Activated CD4-positive, alpha-beta T cell treated with anti-CD3 and anti-CD28 coated beads, Interleukin-2, amount 50 U/mL, for 16 hours (primary cell): ENCODE results near the gene UBE2I.
"Not testable (repeated sequence)": the region's sequence is repeated elsewhere in the genome, so short reads cannot be mapped to it uniquely, and the experiment has no call there.

Experiments used
- DNase-seq: peaks from one replicate; pipeline ENCODE4 v3.0.0-alpha.2; 2020

Gene UBE2I

GRCh38 chr16:1314399-1315068 lies 5.1 kb downstream of the UBE2I start:
- DNase-seq = no peak

- DNase-seq = no peak
These were observed 5.9 kb downstream of the UBE2I start for GRCh38 chr16:1315081-1316032.

- no peak for DNase-seq
These were observed 6.6 kb downstream of the UBE2I start for GRCh38 chr16:1316033-1316405.

GRCh38 chr16:1317479-1318267 lies 8.2 kb downstream of the UBE2I start:
- no peak for DNase-seq

- DNase-seq = no peak
These were observed 8.8 kb downstream of the UBE2I start for GRCh38 chr16:1318268-1318545.

GRCh38 chr16:1319041-1319440 lies 9.6 kb downstream of the UBE2I start:
- no peak for DNase-seq

- no peak for DNase-seq
These were observed 10.7 kb downstream of the UBE2I start for GRCh38 chr16:1320097-1320496.

- DNase-seq = no peak
These were observed 11.3 kb downstream of the UBE2I start for GRCh38 chr16:1320658-1321240.

GRCh38 chr16:1322407-1322806 lies 13.0 kb downstream of the UBE2I start:
- no peak for DNase-seq

- DNase-seq = no peak
These were observed 14.1 kb downstream of the UBE2I start for GRCh38 chr16:1323296-1324239.

- no peak for DNase-seq
These were observed 14.9 kb downstream of the UBE2I start for GRCh38 chr16:1324286-1324826.

GRCh38 chr16:1325261-1325660 lies 15.8 kb downstream of the UBE2I start:
- DNase-seq = no peak

- DNase-seq = no peak
These were observed 16.4 kb downstream of the UBE2I start for GRCh38 chr16:1325673-1326371.

- DNase-seq = no peak
These were observed 17.0 kb downstream of the UBE2I start for GRCh38 chr16:1326391-1326790.

- no peak for DNase-seq
These were observed 17.6 kb downstream of the UBE2I start for GRCh38 chr16:1326946-1327618.

- DNase-seq = no peak
These were observed 18.1 kb downstream of the UBE2I start for GRCh38 chr16:1327619-1327947.

GRCh38 chr16:1328136-1328535 lies 18.7 kb downstream of the UBE2I start:
- DNase-seq = not testable (repeated sequence)

GRCh38 chr16:1328961-1329360 lies 19.5 kb downstream of the UBE2I start:
- DNase-seq = not testable (repeated sequence)

- no peak for DNase-seq
These were observed 21.0 kb downstream of the UBE2I start for GRCh38 chr16:1330260-1330914.
